Measurements from ENCODE around the gene CACNA1D. TPM values are rescaled to one million over a fixed set of nuclear protein-coding genes. Genes with fewer than 3 reads are reported as not detected.

CACNA1D gene
- total and polyA plus RNA-seq, 12 donors: 0.04 to 1.9 (median 0.49) TPM

GRCh38 chr3:53758846-53759245, 264.4 kb downstream of the CACNA1D start:
- Histone ChIP-seq H3K4me1 (peaks cover 0 to 10% (median 0%) of the 10 kb centered on the region in 9 donors), H3K9me3 (no peaks in the 10 kb centered on the region), H3K4me3 (no peak overlapping the region), H3K36me3 (no peaks in the 10 kb centered on the region), H3K27me3 (peaks cover 0 to 18% (median 0%) of the 10 kb centered on the region in 7 donors), H3K27ac (no peak overlapping the region)
- no peak for ATAC-seq
- no peak for TF ChIP-seq CTCF (IDR thresholded peaks at IDR 0.05)
- intact Hi-C loops (cut with DNase I): no loop called here
- WGBS, 2 donors: 55 to 75% methylated on average over 3 of the region's 3 CpGs
- no peak for DNase-seq

GRCh38 chr3:53763353-53763752, 268.9 kb downstream of the CACNA1D start:
- TF ChIP-seq CTCF (IDR thresholded peaks at IDR 0.05): no peak
- DNase-seq (no peak), ATAC-seq (no peak)
- 83 to 84% methylated on average over 7 of the region's 7 CpGs for WGBS, 2 donors
- Histone ChIP-seq H3K4me3 (no peak overlapping the region), H3K4me1 (no peaks in the 10 kb centered on the region), H3K9me3 (no peaks in the 10 kb centered on the region), H3K27ac (no peak overlapping the region), H3K36me3 (no peaks in the 10 kb centered on the region), H3K27me3 (peaks cover 0 to 22% (median 3%) of the 10 kb centered on the region in 7 donors)
- intact Hi-C loops (cut with DNase I): no loop called here

GRCh38 chr3:53764026-53764775, 269.8 kb downstream of the CACNA1D start:
- Histone ChIP-seq H3K36me3 (no peaks in the 10 kb centered on the region), H3K4me3 (no peak overlapping the region), H3K27me3 (peaks cover 0 to 29% (median 6%) of the 10 kb centered on the region in 7 donors), H3K9me3 (no peaks in the 10 kb centered on the region), H3K27ac (no peak overlapping the region), H3K4me1 (no peaks in the 10 kb centered on the region)
- TF ChIP-seq CTCF (IDR thresholded peaks at IDR 0.05): no peak
- intact Hi-C loops (cut with DNase I): no loop called here
- ATAC-seq (no peak), DNase-seq (no peak)
- whole genome bisulfite sequencing, 2 donors: 84 to 87% methylated on average over 14 of the region's 14 CpGs

- 82 to 90% methylated on average over 5 of the region's 5 CpGs for WGBS, 2 donors
- H3K27me3 ChIP-seq: peaks cover 0 to 40% (median 11%) of the 10 kb centered on the region in 7 donors
These were observed 271.3 kb downstream of the CACNA1D start for GRCh38 chr3:53765753-53766152.

More at GRCh38 chr3:53765753-53766152, 271.3 kb downstream of the CACNA1D start:
- Histone ChIP-seq H3K36me3 (no peaks in the 10 kb centered on the region), H3K4me3 (no peak overlapping the region), H3K9me3 (no peaks in the 10 kb centered on the region), H3K4me1 (no peaks in the 10 kb centered on the region), H3K27ac (no peak overlapping the region)
- no peak for TF ChIP-seq CTCF (IDR thresholded peaks at IDR 0.05)
- ATAC-seq (no peak), DNase-seq (no peak)
- intact Hi-C loops (cut with DNase I): loop anchor here in 1 of 10 donors (2.0 kb wide), 1 partner anchor 29 kb away; no protein-coding TSS in a partner anchor
